Ishikawa (cell line): ENCODE results near the gene IFNGR1.

Source experiments
- FOXM1 ChIP-seq: IDR thresholded peaks from 2 replicates; pipeline ENCODE4 v1.6.1; 2012; ENCODE audit warnings: low read depth, borderline replicate concordance
- MAX ChIP-seq: IDR thresholded peaks from 2 replicates; pipeline ENCODE4 v1.6.1; 2012
- NFIC ChIP-seq: IDR thresholded peaks from 2 replicates; pipeline ENCODE4 v1.6.1; 2012
- RAD21 ChIP-seq: IDR thresholded peaks from 2 replicates; pipeline ENCODE4 v1.6.1; 2012; ENCODE audit warnings: low read depth
- REST ChIP-seq: IDR thresholded peaks from 2 replicates; pipeline ENCODE4 v1.6.1; 2012; ENCODE audit warnings: low read depth, mild to moderate bottlenecking
- TAF1 ChIP-seq: IDR thresholded peaks from 2 replicates; pipeline ENCODE4 v1.6.1; 2012; ENCODE audit warnings: low read depth, mild to moderate bottlenecking
- USF1 ChIP-seq: IDR thresholded peaks from 2 replicates; pipeline ENCODE4 v1.6.1; 2012
- ZBTB7A ChIP-seq: IDR thresholded peaks from 2 replicates; pipeline ENCODE4 v1.6.1; 2012; ENCODE audit warnings: low read depth

GRCh38 chr6:137211910-137212309, 7.3 kb downstream of the IFNGR1 start:
- no peak for TF ChIP-seq TAF1
- TF ChIP-seq MAX = no peak
- TF ChIP-seq REST = no peak
- no peak for TF ChIP-seq RAD21
- no peak for TF ChIP-seq ZBTB7A
- no peak for TF ChIP-seq NFIC
- no peak for TF ChIP-seq FOXM1
- TF ChIP-seq USF1 = no peak
